IPS-11a (cell line): Measurements from ENCODE around the gene SALL4.
"Not testable (repeated sequence)": the region's sequence is repeated elsewhere in the genome, so short reads cannot be mapped to it uniquely, and the experiment has no call there.

Experiments used
- H3K4me3 ChIP-seq: one replicate; pipeline ENCODE4 v1.5.1; 2013; ENCODE audit warnings: low read depth, low read length, control low read depth

The SALL4 gene

GRCh38 chr20:51803148-51803854 is 980 bp upstream of the SALL4 start:
- no peak overlapping the region for H3K4me3 ChIP-seq

- peak overlapping the region; percentile 95 for H3K4me3 ChIP-seq
These were observed 548 bp downstream of the SALL4 start for GRCh38 chr20:51801823-51802123.

GRCh38 chr20:51801122-51801822 is 1.0 kb downstream of the SALL4 start:
- peak overlapping the region; percentile 95 for H3K4me3 ChIP-seq

GRCh38 chr20:51800872-51801121 is 1.5 kb downstream of the SALL4 start:
- H3K4me3 ChIP-seq: peak overlapping the region; percentile 95

GRCh38 chr20:51800060-51800871 is 2.1 kb downstream of the SALL4 start:
- H3K4me3 ChIP-seq: peak overlapping the region; percentile 95

- H3K4me3 ChIP-seq: peak overlapping the region; percentile 95
These were observed 2.9 kb downstream of the SALL4 start for GRCh38 chr20:51799401-51799860.

- no peak overlapping the region for H3K4me3 ChIP-seq
These were observed 4.8 kb downstream of the SALL4 start for GRCh38 chr20:51797357-51798025.

- H3K4me3 ChIP-seq: no peak overlapping the region
These were observed 6.0 kb downstream of the SALL4 start for GRCh38 chr20:51796340-51796739.

- no peak overlapping the region for H3K4me3 ChIP-seq
These were observed 9.4 kb downstream of the SALL4 start for GRCh38 chr20:51792960-51793359.

GRCh38 chr20:51791626-51792025 is 10.7 kb downstream of the SALL4 start:
- no peak overlapping the region for H3K4me3 ChIP-seq

GRCh38 chr20:51790256-51790655 is 12.1 kb downstream of the SALL4 start:
- H3K4me3 ChIP-seq: no peak overlapping the region

- H3K4me3 ChIP-seq: no peak overlapping the region
These were observed 12.9 kb downstream of the SALL4 start for GRCh38 chr20:51789434-51789833.

GRCh38 chr20:51788822-51789221 is 13.5 kb downstream of the SALL4 start:
- H3K4me3 ChIP-seq: no peak overlapping the region

GRCh38 chr20:51784299-51784698 is 18.0 kb downstream of the SALL4 start:
- H3K4me3 ChIP-seq: no peak overlapping the region

- H3K4me3 ChIP-seq: not testable (repeated sequence)
These were observed 24.0 kb downstream of the SALL4 start for GRCh38 chr20:51778229-51778759.

GRCh38 chr20:51775241-51775640 is 27.1 kb downstream of the SALL4 start:
- H3K4me3 ChIP-seq: no peak overlapping the region

- H3K4me3 ChIP-seq: no peak overlapping the region
These were observed 30.1 kb downstream of the SALL4 start for GRCh38 chr20:51772236-51772635.

- H3K4me3 ChIP-seq: no peak overlapping the region
These were observed 32.2 kb downstream of the SALL4 start for GRCh38 chr20:51769976-51770615.

- no peak overlapping the region for H3K4me3 ChIP-seq
These were observed 33.4 kb downstream of the SALL4 start for GRCh38 chr20:51768759-51769517.
